GM12873 (cell line): ENCODE measurements around the gene HESX1.

Experiments used
- TF ChIP-seq, protein P1 (sequence below): IDR thresholded peaks from 2 replicates; pipeline ENCODE4 v1.5.1; 2012; ENCODE audit warnings: low read depth, mild to moderate bottlenecking, moderate library complexity, low read length, control low read depth; ENCODE audit not compliant: insufficient read depth; ENCODE audit errors: missing control alignments

Gene HESX1

DNA sequence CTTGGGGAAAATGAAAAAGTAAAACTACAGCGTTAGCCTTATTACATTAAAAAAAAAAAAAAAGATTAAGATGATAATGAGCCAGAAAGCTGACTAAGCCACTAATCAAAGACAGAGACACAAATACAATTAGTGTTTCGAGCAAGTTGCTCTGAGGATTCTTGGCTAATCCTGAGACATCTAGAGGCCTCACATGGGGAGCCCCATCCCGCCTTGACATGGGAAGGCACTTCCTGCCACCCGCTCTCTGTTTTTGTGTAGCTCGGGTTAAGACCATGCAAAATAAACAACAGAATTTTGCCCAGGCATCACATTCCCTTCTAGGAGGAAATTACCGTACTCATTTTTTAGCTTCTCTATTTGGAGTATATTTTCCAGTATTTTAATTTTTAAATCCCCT, 15.3 kb downstream of the HESX1 start:
- TF ChIP-seq, protein P1, sequence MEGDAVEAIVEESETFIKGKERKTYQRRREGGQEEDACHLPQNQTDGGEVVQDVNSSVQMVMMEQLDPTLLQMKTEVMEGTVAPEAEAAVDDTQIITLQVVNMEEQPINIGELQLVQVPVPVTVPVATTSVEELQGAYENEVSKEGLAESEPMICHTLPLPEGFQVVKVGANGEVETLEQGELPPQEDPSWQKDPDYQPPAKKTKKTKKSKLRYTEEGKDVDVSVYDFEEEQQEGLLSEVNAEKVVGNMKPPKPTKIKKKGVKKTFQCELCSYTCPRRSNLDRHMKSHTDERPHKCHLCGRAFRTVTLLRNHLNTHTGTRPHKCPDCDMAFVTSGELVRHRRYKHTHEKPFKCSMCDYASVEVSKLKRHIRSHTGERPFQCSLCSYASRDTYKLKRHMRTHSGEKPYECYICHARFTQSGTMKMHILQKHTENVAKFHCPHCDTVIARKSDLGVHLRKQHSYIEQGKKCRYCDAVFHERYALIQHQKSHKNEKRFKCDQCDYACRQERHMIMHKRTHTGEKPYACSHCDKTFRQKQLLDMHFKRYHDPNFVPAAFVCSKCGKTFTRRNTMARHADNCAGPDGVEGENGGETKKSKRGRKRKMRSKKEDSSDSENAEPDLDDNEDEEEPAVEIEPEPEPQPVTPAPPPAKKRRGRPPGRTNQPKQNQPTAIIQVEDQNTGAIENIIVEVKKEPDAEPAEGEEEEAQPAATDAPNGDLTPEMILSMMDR = no peak

DNA sequence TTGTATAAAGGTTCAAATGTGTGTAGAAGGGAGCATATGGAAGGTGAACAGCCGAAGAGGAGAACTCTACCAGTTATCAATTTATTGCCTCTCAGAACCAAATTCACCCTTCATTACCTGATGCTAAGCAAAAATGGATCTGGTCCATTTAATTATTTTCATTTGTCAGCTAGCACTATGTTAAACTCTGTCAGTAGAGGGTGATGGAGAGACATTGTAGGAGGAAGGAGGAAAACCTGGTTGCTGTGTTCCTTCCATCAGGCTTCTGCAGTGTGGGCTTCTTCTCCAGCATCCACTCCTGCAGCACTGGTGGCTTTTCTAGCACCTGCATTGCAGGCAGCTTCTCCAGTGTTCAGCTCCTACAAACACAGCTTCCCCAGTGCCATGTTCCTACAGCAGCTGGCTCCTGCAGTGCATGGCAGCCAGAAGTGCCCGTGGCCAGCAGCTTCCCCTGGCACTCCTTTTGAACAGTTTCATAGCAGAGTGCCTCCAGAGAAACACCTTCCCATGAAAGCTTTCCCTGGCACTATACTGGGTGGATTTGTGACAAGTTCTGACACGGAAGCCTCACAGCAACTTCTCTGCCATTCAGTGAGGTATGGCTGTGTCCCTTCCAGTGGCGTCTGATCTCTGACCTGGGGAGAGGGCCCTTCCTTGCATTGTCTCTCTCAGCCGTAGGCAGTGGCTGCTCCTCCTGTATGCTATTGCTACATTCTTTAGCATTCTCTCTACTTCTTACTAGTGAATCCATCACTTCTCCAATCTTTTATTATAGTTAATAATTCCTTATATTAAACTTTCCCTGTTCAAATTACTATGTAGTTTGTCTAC, 20.0 kb downstream of the HESX1 start:
- TF ChIP-seq, protein P1 = peak; percentile 56

DNA sequence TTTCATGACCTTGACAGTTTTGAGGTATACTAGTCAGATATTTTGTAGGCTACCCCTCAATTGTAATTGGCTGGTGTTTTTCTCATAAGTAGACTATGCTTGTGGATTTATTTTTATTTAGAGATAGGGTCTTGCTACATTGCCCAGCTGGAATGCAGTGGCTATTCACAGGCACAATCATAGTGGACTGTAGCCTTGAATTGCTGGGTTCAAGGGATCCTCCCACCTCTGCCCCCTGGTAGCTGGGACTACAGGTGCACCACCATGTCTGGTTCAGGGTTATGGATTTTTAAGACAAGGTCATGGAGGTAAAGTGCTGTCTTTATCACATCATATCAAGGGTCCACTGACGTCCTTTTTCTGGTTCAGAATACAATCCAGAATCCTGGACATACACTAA, 23.7 kb downstream of the HESX1 start:
- TF ChIP-seq, protein P1 = no peak

DNA sequence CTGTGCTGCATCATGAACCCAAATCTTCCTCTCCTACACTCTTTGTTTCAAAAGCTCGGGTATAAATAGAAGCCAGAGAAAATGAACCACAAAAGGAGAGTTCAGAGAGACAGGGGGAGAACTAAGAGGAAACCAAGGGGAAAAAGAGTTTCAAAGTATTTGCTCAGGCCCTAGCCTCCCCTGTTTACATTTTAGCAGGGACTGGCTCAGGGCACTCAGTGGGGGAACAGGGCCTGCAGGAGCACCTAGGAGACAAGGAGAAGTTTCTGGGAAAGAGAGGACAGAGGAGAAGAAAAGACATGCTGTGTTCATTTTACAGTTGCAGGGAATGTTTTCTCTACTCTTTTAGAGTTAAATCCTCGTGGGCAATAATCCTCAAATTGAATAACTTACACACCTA, 26.1 kb downstream of the HESX1 start:
- TF ChIP-seq, protein P1 = no peak

DNA sequence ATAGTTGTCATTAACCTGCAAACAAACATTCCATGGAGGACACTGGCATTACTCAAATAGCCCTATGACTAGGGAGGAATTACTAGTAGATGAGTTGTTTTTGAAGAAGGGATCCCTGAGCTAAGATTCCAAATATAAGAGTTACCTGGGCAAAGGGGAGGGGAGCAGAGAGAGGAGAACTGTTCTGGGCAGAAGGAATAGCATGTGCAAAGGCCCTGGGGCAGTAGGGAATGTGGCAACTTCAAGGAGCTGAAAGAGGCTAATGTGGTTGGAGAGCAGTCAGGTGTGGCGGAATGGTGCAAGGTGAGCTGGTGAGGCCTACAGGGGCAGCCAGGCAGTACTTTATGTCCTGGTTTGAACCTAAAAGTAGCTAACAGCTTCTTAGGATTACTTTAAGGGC, 28.8 kb downstream of the HESX1 start:
- TF ChIP-seq, protein P1 = no peak

DNA sequence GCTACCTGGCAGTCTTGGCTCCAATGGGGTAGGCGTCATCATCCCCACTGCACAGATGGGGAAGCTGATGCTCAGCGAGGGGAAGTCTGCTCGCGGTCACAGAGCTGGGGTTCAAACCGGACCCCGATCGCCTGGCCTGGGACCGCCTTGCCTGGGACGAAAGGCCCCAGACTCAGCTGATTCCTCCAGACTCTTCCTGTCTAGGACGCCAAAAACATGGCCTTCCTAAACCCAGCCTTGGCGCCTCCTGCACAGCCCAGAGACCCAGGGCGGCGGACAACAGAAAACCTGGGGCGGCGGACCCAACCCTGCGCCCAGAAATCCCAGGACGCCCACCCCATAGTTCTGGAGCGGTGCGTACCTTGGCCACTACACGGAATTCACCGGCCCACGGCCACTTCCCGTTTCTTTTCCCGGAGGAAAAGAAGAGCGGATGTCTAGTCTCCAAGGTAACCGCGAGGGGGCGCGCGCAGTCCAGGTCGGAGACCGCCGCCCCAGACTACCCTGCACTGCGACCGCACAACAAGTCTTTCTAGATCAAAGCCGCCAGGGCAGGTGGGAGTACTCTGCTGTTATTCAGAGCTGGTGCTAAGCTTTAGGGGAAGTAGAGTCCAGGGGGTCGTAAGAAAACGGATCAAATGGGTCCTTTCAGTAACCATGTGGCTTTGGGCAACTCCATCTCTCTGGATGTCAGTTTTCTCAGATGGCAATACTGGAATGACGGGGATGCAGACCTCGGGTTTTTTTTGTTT, 29.7 kb downstream of the HESX1 start:
- TF ChIP-seq, protein P1 = peak; percentile 84

DNA sequence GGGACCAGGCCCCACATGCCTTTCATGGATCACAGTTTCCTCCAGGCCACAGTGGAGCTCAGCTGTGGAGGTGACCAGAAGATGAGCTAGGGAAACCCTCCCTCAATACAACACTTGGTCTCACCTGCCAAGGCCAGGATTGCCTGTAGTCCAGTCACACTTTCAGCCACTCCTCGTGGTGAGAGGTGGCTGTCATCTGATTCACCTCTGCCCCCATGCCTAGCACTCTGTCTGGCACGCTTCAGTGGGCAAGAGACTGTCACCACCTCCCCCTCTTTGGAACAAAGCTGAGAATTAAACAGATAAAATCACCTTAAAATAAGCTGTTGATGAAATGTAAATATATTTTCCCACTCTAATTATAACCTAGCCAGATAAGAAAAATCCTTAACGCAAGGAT, 30.7 kb downstream of the HESX1 start:
- TF ChIP-seq, protein P1 = no peak
